DND-41 (cell line): ENCODE measurements around the gene HMGB4.

Source experiments
- ATAC-seq: fragments of 200-7000 bp; cut with Tn5 transposase; 3 replicates; pipeline ENCODE4 v1.9.1; 2021; ENCODE audit warnings: low read depth; ENCODE audit not compliant: insufficient read depth
- DNase-seq: peaks from one replicate; pipeline ENCODE4 v3.0.0-alpha.2; 2020
- H2AFZ ChIP-seq: 2 replicates; pipeline ENCODE4 v1.6.0; 2012; ENCODE audit warnings: low read depth, low read length
- H3K27ac ChIP-seq: 2 replicates; pipeline ENCODE4 v1.5.1; 2012; ENCODE audit warnings: low read length, inconsistent platforms
- H3K27me3 ChIP-seq: fragments of 200-600 bp; sonication (generic); 2 replicates; pipeline ENCODE4 v1.6.0; 2012; ENCODE audit warnings: low read length, mild to moderate bottlenecking, inconsistent platforms; ENCODE audit not compliant: insufficient read depth, poor library complexity
- H3K36me3 ChIP-seq: 2 replicates; pipeline ENCODE4 v1.5.1; 2012; ENCODE audit warnings: low read length, inconsistent platforms; ENCODE audit not compliant: insufficient read depth
- H3K4me1 ChIP-seq: 2 replicates; pipeline ENCODE4 v1.5.1; 2012; ENCODE audit warnings: mild to moderate bottlenecking, low read length; ENCODE audit not compliant: insufficient read depth
- H3K4me2 ChIP-seq: 2 replicates; pipeline ENCODE4 v1.6.0; 2012; ENCODE audit warnings: mild to moderate bottlenecking, moderate library complexity, low read length, inconsistent platforms; ENCODE audit not compliant: insufficient read depth
- H3K4me3 ChIP-seq, 2 experiments: fragments of 200-600 bp in 1 of 2; shearing (Covaris generic) in 1 of 2; 2 replicates each; pipeline ENCODE4 v1.5.1; 2012 to 2016; ENCODE audit warnings: inconsistent platforms in 2 of 2, low read length in 2 of 2, mild to moderate bottlenecking in 2 of 2, low read depth in 1 of 2, moderate library complexity in 1 of 2
- H3K79me2 ChIP-seq: 2 replicates; pipeline ENCODE4 v1.6.0; 2012; ENCODE audit warnings: low read length, inconsistent platforms; ENCODE audit not compliant: insufficient read depth
- H3K9ac ChIP-seq: 2 replicates; pipeline ENCODE4 v1.6.0; 2012; ENCODE audit warnings: low read depth, mild to moderate bottlenecking, inconsistent platforms, low read length, moderate library complexity
- H3K9me3 ChIP-seq: 2 replicates; pipeline ENCODE4 v1.5.1; 2012; ENCODE audit warnings: low read length, moderate library complexity, mild to moderate bottlenecking, inconsistent platforms; ENCODE audit not compliant: insufficient read depth, severe bottlenecking
- H4K20me1 ChIP-seq: 2 replicates; pipeline ENCODE4 v1.6.0; 2012; ENCODE audit warnings: low read length; ENCODE audit not compliant: insufficient read depth
- EZH2 ChIP-seq: IDR thresholded peaks from 3 replicates; pipeline ENCODE4 v1.6.1; 2012; ENCODE audit warnings: borderline replicate concordance, low read depth, mild to moderate bottlenecking, moderate library complexity, low read length, inconsistent platforms; ENCODE audit not compliant: severe bottlenecking
- TF ChIP-seq, protein P1 (sequence below): IDR thresholded peaks from 2 replicates; pipeline ENCODE4 v1.5.1; 2012; ENCODE audit warnings: borderline replicate concordance, low read length, moderate library complexity, mild to moderate bottlenecking; ENCODE audit not compliant: poor library complexity, severe bottlenecking; ENCODE audit errors: extremely low read depth

Gene HMGB4

DNA sequence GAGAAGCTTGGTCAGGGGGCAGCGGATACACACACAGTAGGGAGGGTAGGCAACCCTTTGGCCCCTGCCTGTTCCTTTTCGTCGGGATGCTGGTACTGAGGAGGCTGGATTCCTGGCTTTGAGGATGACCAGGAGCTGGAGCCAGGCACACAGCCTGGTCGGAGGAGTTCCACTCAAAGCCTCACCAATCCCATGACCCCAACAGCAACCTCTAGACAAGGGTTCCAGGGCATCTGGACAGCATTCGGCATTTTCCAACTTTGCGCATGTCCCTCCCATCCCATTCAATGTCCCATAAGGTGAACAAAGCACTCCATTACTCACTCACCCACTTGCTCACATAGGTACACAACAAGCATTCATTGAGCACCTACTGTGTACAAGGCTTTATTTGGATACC lies 42.6 kb upstream of the HMGB4 start:
- TF ChIP-seq EZH2, result no peak
- TF ChIP-seq, protein P1, sequence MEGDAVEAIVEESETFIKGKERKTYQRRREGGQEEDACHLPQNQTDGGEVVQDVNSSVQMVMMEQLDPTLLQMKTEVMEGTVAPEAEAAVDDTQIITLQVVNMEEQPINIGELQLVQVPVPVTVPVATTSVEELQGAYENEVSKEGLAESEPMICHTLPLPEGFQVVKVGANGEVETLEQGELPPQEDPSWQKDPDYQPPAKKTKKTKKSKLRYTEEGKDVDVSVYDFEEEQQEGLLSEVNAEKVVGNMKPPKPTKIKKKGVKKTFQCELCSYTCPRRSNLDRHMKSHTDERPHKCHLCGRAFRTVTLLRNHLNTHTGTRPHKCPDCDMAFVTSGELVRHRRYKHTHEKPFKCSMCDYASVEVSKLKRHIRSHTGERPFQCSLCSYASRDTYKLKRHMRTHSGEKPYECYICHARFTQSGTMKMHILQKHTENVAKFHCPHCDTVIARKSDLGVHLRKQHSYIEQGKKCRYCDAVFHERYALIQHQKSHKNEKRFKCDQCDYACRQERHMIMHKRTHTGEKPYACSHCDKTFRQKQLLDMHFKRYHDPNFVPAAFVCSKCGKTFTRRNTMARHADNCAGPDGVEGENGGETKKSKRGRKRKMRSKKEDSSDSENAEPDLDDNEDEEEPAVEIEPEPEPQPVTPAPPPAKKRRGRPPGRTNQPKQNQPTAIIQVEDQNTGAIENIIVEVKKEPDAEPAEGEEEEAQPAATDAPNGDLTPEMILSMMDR, result no peak
- no peak overlapping the region for H3K4me2 ChIP-seq
- DNase-seq (no peak), ATAC-seq (no peak)
- no peaks in the 10 kb centered on the region for H3K79me2 ChIP-seq
- H3K4me3 ChIP-seq, result no peak overlapping the region
- H3K9me3 ChIP-seq, result no peaks in the 10 kb centered on the region
- H4K20me1 ChIP-seq, result no peaks in the 10 kb centered on the region; the same call in 1 of the 2 replicates
- no peaks in the 10 kb centered on the region for H3K36me3 ChIP-seq
- H3K27me3 ChIP-seq, result no peaks in the 10 kb centered on the region
- H2AFZ ChIP-seq, result no peak overlapping the region
- no peak overlapping the region for H3K9ac ChIP-seq
- no peak overlapping the region for H3K27ac ChIP-seq
- H3K4me1 ChIP-seq, result no peaks in the 10 kb centered on the region

DNA sequence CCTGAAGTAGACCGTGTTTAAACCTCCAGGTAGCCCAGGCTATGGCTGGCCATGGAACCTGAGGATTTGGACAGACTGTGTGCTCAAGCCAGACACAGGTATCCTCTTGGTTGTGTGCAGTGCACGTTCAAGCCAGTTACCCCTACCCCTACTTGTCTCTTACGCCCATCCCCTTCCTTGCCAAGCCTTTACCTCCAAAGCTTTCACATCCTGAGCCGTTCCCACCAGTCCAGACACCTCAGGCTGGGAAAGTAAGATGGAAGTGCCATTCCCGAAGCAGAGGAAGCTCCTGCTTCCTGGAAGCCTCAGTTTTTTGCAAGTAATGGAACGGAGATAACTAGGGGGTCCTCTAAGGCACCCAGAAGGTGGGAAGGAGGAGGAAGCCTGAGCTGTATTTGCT lies 41.5 kb upstream of the HMGB4 start:
- Histone ChIP-seq H3K4me2 (no peak overlapping the region), H4K20me1 (no peaks in the 10 kb centered on the region; the same call in 1 of the 2 replicates), H3K36me3 (no peaks in the 10 kb centered on the region), H3K4me3 (no peak overlapping the region), H3K27ac (no peak overlapping the region), H3K9ac (no peak overlapping the region), H3K27me3 (no peaks in the 10 kb centered on the region), H3K79me2 (no peaks in the 10 kb centered on the region), H3K4me1 (no peaks in the 10 kb centered on the region), H3K9me3 (no peaks in the 10 kb centered on the region), H2AFZ (no peak overlapping the region)
- DNase-seq (no peak), ATAC-seq (no peak)
- no peak for TF ChIP-seq EZH2
- TF ChIP-seq, protein P1, result no peak

DNA sequence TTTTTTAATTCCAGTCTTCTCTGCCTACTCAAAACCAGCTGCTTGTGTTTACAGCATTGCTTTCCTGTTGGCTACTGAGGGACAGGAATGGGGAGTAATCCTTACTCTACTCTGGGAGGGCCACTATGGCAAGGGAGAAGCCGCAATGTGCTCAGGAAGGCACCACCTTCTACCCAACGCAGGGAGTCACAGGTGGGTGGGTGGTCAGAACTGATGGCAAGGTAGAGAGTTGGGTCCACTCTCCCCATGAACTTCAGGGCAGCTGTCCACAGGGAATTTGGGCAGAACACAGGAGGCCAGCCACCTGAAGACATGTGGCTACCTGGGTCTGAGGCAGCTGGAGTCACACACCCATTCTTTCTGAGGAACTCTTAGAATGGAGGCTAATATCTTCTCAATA lies 40.5 kb upstream of the HMGB4 start:
- no peak for TF ChIP-seq EZH2
- TF ChIP-seq, protein P1, result no peak
- Histone ChIP-seq H3K4me1 (no peaks in the 10 kb centered on the region), H3K4me2 (no peak overlapping the region), H3K79me2 (no peaks in the 10 kb centered on the region), H3K9me3 (no peaks in the 10 kb centered on the region), H3K36me3 (no peaks in the 10 kb centered on the region), H3K9ac (no peak overlapping the region), H3K4me3 (no peak overlapping the region), H3K27ac (no peak overlapping the region), H4K20me1 (no peaks in the 10 kb centered on the region; the same call in 1 of the 2 replicates), H2AFZ (no peak overlapping the region), H3K27me3 (no peaks in the 10 kb centered on the region)
- ATAC-seq (no peak), DNase-seq (no peak)

DNA sequence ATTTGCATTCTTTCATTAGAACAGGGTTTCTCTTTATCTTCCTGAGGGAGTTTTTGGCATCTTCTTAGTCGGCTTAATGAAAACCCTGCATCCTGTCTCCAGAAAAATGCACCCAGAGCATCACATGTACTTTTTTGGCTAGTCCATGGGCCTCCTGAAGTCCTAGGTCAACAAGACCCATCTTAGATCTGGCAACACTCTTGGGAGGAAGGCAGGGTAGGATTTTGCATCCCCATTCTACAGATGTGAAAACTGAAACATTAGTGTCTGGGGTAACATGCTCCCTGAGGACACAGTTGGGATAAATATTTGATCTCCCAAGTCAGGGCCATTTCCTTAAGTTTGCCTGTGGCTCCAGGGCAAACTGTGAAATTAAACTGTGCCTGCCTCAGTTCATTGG lies 40.0 kb upstream of the HMGB4 start:
- H3K36me3 ChIP-seq, result no peaks in the 10 kb centered on the region
- H2AFZ ChIP-seq, result no peak overlapping the region
- H3K4me2 ChIP-seq, result no peak overlapping the region
- no peaks in the 10 kb centered on the region for H3K9me3 ChIP-seq
- no peaks in the 10 kb centered on the region for H3K79me2 ChIP-seq
- H3K4me1 ChIP-seq, result no peaks in the 10 kb centered on the region
- no peak for ATAC-seq
- H3K27me3 ChIP-seq, result no peaks in the 10 kb centered on the region
- no peak for TF ChIP-seq EZH2
- TF ChIP-seq, protein P1, result no peak
- no peak overlapping the region for H3K4me3 ChIP-seq
- H3K9ac ChIP-seq, result no peak overlapping the region
- no peak overlapping the region for H3K27ac ChIP-seq
- no peak for DNase-seq
- H4K20me1 ChIP-seq, result no peaks in the 10 kb centered on the region; the same call in 1 of the 2 replicates
